ENCODE results near the gene SORCS2. TPM values are rescaled to one million over a fixed set of nuclear protein-coding genes. Genes with fewer than 3 reads are reported as not detected.

The SORCS2 gene
- total RNA-seq, 1 donor from 2014 or later: 7.2 TPM

DNA sequence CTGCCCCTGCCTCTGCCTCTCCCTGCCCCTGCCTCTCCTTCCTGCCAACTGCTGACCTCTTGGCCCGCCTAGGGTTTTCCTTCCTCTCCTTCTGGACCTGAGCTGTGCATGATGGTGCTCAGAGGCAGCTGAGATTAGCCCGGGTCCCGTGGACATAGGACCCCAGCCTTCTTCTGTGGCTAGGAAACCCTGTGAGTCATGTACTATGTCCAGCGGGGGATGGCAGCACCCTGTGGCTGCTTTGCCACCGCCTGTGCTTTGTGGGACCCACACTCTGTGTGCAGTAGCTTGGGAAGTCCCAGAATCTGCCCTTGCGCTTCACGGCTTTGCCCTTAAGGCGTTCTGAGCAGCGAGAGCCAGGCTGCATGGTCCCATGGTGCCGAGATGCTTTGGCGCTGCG is 347.9 kb downstream of the SORCS2 start:
- DNase-seq (no peak), ATAC-seq (no peak)

DNA sequence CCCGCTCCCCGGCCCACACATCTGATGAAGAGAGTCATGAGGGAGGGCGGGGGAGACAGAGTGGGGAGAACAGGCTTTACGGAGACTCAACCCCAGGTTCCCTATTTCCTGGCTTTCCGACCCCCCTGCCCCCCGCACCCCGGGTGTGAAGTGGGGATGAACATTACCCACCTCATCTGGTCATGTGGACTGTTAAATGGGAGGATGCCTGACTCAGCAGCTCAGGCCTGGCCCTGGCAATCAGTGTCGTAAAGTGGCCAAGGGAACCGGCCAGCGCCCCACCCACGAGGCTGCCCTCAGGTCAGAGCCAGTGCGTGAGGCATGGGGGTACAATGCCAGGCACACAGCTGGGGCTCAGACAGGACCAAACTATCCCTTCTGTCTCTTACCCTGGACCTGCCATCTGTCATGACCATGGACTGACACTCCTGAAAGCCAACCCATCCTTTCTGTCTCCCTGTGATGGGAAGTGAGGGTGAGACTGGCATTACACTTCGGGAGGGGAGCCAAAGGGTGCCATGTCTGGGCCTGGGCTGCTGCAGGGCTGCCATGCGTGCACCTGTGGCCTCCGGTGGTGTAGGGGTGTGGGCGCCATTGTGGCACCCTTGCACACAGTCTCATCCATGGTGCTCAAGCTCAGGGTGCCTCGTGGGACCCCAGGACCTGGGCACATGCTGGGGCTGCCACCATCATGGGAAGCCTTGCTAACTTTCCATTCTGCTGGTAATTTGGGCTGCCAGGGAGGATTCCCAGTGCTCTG is 348.5 kb downstream of the SORCS2 start:
- H3K27me3 ChIP-seq: no peaks in the 10 kb centered on the region
- no peak for DNase-seq
- intact Hi-C loops (cut with DNase I): no loop called here
- H3K27ac ChIP-seq: no peak overlapping the region
- H3K9me3 ChIP-seq: no peaks in the 10 kb centered on the region
- H3K36me3 ChIP-seq: no peaks in the 10 kb centered on the region
- no peaks in the 10 kb centered on the region for H3K4me1 ChIP-seq
- H3K4me3 ChIP-seq: no peak overlapping the region
- no peak for ATAC-seq
- TF ChIP-seq, protein P1, sequence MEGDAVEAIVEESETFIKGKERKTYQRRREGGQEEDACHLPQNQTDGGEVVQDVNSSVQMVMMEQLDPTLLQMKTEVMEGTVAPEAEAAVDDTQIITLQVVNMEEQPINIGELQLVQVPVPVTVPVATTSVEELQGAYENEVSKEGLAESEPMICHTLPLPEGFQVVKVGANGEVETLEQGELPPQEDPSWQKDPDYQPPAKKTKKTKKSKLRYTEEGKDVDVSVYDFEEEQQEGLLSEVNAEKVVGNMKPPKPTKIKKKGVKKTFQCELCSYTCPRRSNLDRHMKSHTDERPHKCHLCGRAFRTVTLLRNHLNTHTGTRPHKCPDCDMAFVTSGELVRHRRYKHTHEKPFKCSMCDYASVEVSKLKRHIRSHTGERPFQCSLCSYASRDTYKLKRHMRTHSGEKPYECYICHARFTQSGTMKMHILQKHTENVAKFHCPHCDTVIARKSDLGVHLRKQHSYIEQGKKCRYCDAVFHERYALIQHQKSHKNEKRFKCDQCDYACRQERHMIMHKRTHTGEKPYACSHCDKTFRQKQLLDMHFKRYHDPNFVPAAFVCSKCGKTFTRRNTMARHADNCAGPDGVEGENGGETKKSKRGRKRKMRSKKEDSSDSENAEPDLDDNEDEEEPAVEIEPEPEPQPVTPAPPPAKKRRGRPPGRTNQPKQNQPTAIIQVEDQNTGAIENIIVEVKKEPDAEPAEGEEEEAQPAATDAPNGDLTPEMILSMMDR (IDR thresholded peaks at IDR 0.05): no peak

More for the DNA sequence above, 347.9 kb downstream of the SORCS2 start:
- no peaks in the 10 kb centered on the region for H3K27me3 ChIP-seq
- H3K4me1 ChIP-seq: no peaks in the 10 kb centered on the region
- TF ChIP-seq, protein P1 (IDR thresholded peaks at IDR 0.05): no peak
- H3K27ac ChIP-seq: no peak overlapping the region
- intact Hi-C loops (cut with DNase I): no loop called here
- no peak overlapping the region for H3K4me3 ChIP-seq
- no peaks in the 10 kb centered on the region for H3K9me3 ChIP-seq
- no peaks in the 10 kb centered on the region for H3K36me3 ChIP-seq

DNA sequence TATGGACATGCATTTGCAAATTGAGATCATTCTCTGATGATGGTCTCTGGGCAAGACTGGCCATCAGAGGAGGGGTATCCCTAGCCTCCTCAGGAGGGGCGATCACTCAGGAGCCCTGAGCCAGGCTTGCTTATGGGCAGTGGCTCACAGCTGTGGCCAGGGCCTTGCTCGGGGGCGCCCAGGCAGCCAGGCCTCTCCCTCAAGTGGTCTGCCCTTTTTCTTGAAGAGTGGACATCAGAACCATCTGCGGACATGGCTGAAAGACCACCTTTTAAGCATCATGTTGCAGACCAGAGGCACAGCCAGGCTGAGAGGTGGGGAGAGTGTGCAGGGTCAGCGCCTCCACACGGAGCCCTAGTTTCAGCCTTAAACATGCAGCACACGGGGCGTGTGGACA is 349.1 kb downstream of the SORCS2 start:
- Histone ChIP-seq H3K27ac (no peak overlapping the region), H3K4me3 (no peak overlapping the region), H3K9me3 (no peaks in the 10 kb centered on the region), H3K27me3 (no peaks in the 10 kb centered on the region), H3K36me3 (no peaks in the 10 kb centered on the region), H3K4me1 (no peaks in the 10 kb centered on the region)
- DNase-seq (no peak), ATAC-seq (no peak)
- TF ChIP-seq, protein P1 (IDR thresholded peaks at IDR 0.05): no peak
- intact Hi-C loops (cut with DNase I): no loop called here

DNA sequence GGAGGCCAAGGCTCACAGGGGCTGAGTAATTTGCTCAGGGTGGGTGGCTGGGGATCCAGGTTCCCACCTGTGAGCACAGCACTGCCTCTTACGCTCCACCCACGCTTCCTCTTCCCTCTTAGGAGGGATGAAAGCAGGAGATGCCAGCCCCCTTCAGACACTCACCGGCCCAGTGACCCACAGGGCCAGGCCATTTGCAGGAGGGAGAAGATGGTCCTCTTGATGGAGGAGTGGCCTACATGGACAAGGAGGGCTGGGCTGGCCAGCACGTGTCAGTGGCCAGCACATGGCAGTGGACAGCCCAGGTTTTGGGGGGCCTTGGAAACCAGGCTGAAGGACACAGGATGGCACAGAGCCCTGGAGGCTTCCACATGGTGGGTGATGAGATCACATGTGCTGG is 350.4 kb downstream of the SORCS2 start:
- H3K4me1 ChIP-seq: no peaks in the 10 kb centered on the region
- no peaks in the 10 kb centered on the region for H3K36me3 ChIP-seq
- no peak for DNase-seq
- no peaks in the 10 kb centered on the region for H3K27me3 ChIP-seq
- H3K9me3 ChIP-seq: no peaks in the 10 kb centered on the region
- H3K27ac ChIP-seq: no peak overlapping the region
- H3K4me3 ChIP-seq: no peak overlapping the region
- intact Hi-C loops (cut with DNase I): no loop called here
- TF ChIP-seq, protein P1 (IDR thresholded peaks at IDR 0.05): no peak
- ATAC-seq: no peak

DNA sequence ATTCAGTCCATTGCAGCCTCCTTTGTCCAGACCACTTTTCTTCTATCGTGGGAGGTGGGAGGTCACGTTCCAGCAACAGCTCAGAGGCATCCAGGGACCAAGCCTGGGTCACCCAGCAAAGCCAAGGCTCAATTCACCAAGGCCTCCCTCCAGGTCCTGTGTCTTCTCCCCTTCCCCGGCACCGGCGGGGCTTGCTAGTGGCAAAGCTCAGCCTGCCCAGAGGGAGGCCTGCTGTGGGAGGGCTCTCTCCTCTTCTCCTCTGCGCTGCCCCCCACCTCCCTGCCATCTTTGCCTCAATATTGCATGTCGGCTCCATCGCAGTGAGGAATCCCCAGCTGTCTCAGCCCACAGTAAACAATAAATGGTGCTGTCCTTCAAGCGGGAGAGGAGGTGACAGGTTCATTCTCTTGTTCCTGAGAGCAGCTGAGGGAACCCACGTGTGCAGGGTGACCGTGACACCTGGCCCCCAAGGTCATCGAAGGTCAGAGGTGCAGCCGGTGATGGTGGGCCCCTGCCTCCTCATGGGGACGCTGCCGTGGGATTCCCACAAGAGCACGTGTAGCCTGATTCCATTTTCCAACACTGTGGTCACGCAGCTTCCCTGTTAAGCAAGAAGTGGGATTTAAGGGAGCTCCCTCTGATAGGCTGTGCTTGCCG is 353.9 kb downstream of the SORCS2 start:
- H3K27me3 ChIP-seq: no peaks in the 10 kb centered on the region
- intact Hi-C loops (cut with DNase I): no loop called here
- no peaks in the 10 kb centered on the region for H3K36me3 ChIP-seq
- H3K4me1 ChIP-seq: no peaks in the 10 kb centered on the region
- H3K9me3 ChIP-seq: no peaks in the 10 kb centered on the region
- no peak for ATAC-seq
- TF ChIP-seq, protein P1 (IDR thresholded peaks at IDR 0.05): no peak
- DNase-seq: no peak
- H3K27ac ChIP-seq: no peak overlapping the region
- no peak overlapping the region for H3K4me3 ChIP-seq
